HL-60 (cell line): ENCODE results near the gene STRIT1.

Experiments
- DNase-seq, 2 experiments: peaks; one replicate each; pipeline ENCODE4 v3.0.0-alpha.2; 2010 to 2020; ENCODE audit warnings: low read depth in 1 of 2, low spot score in 1 of 2
- H3K27ac ChIP-seq: fragments of 250-450 bp; sonication (Bioruptor Pico); replicated peaks from 2 replicates; pipeline ENCODE4 v1.5.1; 2020; ENCODE audit warnings: mild to moderate bottlenecking, moderate library complexity
- H3K27me3 ChIP-seq: fragments of 250-450 bp; sonication (Bioruptor Pico); 2 replicates; pipeline ENCODE4 v1.5.1; 2021; ENCODE audit warnings: mild to moderate bottlenecking, moderate library complexity; ENCODE audit not compliant: insufficient read depth, poor library complexity, severe bottlenecking
- H3K4me3 ChIP-seq: replicated peaks from 2 replicates; pipeline ENCODE4 v1.5.1; 2011; ENCODE audit warnings: mild to moderate bottlenecking, control low read depth, low read length; ENCODE audit not compliant: insufficient read depth
- GABPA ChIP-seq: IDR thresholded peaks from 2 replicates; pipeline ENCODE4 v1.6.1; 2012; ENCODE audit warnings: low read depth
- POLR2AphosphoS5 ChIP-seq: IDR thresholded peaks from 2 replicates; pipeline ENCODE4 v1.6.1; 2012; ENCODE audit warnings: low read depth
- SPI1 ChIP-seq: IDR thresholded peaks from 2 replicates; pipeline ENCODE4 v1.6.1; 2012; ENCODE audit warnings: low read depth, mild to moderate bottlenecking, borderline replicate concordance
- TF ChIP-seq, protein P1 (sequence below): IDR thresholded peaks from one replicate; pipeline ENCODE4 v1.5.1; 2011; ENCODE audit warnings: low read length, control low read depth, inconsistent platforms; ENCODE audit not compliant: insufficient read depth
- TF ChIP-seq, protein P2 (sequence below): IDR thresholded peaks from 2 replicates; pipeline ENCODE4 v1.6.1; 2012; ENCODE audit warnings: low read depth; ENCODE audit not compliant: insufficient replicate concordance

The STRIT1 gene

DNA sequence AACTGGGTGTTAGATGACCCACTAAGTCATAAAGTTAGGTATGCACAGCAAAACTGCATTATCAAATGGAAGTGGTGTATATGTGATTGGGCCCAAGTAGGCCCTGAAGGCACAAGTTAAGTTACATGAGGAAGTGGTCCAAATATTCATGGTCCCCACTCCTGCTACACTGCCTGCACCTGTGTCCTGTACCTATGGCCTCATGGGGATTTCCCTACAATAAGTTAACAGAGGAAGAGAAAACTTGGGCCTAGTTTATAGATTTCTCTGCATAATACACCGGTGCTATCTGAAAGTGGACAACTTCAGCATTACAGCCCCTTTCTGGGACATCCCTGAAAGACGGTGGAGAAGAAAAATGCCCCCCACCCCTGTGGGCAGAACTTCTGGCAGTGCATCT is 41.5 kb downstream of the STRIT1 start:
- Histone ChIP-seq H3K27ac (no peak overlapping the region), H3K27me3 (no peaks in the 10 kb centered on the region), H3K4me3 (no peak overlapping the region)
- DNase-seq, result no peak
- TF ChIP-seq POLR2AphosphoS5 (no peak), SPI1 (no peak), GABPA (no peak)
- TF ChIP-seq, protein P1, sequence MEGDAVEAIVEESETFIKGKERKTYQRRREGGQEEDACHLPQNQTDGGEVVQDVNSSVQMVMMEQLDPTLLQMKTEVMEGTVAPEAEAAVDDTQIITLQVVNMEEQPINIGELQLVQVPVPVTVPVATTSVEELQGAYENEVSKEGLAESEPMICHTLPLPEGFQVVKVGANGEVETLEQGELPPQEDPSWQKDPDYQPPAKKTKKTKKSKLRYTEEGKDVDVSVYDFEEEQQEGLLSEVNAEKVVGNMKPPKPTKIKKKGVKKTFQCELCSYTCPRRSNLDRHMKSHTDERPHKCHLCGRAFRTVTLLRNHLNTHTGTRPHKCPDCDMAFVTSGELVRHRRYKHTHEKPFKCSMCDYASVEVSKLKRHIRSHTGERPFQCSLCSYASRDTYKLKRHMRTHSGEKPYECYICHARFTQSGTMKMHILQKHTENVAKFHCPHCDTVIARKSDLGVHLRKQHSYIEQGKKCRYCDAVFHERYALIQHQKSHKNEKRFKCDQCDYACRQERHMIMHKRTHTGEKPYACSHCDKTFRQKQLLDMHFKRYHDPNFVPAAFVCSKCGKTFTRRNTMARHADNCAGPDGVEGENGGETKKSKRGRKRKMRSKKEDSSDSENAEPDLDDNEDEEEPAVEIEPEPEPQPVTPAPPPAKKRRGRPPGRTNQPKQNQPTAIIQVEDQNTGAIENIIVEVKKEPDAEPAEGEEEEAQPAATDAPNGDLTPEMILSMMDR, result no peak
- TF ChIP-seq, protein P2, sequence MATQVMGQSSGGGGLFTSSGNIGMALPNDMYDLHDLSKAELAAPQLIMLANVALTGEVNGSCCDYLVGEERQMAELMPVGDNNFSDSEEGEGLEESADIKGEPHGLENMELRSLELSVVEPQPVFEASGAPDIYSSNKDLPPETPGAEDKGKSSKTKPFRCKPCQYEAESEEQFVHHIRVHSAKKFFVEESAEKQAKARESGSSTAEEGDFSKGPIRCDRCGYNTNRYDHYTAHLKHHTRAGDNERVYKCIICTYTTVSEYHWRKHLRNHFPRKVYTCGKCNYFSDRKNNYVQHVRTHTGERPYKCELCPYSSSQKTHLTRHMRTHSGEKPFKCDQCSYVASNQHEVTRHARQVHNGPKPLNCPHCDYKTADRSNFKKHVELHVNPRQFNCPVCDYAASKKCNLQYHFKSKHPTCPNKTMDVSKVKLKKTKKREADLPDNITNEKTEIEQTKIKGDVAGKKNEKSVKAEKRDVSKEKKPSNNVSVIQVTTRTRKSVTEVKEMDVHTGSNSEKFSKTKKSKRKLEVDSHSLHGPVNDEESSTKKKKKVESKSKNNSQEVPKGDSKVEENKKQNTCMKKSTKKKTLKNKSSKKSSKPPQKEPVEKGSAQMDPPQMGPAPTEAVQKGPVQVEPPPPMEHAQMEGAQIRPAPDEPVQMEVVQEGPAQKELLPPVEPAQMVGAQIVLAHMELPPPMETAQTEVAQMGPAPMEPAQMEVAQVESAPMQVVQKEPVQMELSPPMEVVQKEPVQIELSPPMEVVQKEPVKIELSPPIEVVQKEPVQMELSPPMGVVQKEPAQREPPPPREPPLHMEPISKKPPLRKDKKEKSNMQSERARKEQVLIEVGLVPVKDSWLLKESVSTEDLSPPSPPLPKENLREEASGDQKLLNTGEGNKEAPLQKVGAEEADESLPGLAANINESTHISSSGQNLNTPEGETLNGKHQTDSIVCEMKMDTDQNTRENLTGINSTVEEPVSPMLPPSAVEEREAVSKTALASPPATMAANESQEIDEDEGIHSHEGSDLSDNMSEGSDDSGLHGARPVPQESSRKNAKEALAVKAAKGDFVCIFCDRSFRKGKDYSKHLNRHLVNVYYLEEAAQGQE, result no peak

DNA sequence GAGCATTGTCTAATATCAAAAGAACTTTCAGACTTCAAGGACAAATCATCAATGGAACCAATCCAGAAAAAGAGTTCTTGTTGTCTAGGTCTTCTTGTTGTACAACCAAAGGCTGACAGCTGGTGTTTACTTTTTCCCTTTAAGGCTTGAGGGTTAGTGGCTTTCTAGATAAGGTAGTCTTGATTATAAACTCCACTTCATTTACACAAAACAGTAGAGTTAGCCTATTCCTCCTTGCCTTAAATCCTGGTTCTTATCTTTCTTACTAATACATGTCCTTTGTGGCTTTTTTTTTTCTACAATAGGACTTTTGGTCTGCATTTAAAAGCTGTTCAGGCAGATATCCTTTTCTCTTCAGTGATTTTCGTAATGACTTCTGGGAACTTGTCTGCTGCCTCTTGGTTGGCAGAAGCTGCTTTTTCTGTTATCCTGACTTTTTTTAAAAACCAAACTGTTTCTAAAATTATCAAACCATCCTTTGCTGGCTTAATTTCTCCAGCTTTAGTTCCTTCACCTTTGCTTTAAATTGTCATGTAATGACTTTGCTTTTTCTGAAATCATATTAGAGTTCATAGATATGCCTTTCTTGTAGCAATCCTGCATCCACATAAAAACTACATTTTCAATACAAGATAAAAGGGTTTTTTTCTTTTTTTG is 44.8 kb downstream of the STRIT1 start:
- H3K27me3 ChIP-seq, result no peaks in the 10 kb centered on the region
- H3K27ac ChIP-seq, result no peak overlapping the region
- no peak overlapping the region for H3K4me3 ChIP-seq
- no peak for TF ChIP-seq GABPA
- TF ChIP-seq POLR2AphosphoS5, result no peak
- TF ChIP-seq SPI1, result no peak
- TF ChIP-seq, protein P2, result no peak
- TF ChIP-seq, protein P1, result no peak
- no peak for DNase-seq

DNA sequence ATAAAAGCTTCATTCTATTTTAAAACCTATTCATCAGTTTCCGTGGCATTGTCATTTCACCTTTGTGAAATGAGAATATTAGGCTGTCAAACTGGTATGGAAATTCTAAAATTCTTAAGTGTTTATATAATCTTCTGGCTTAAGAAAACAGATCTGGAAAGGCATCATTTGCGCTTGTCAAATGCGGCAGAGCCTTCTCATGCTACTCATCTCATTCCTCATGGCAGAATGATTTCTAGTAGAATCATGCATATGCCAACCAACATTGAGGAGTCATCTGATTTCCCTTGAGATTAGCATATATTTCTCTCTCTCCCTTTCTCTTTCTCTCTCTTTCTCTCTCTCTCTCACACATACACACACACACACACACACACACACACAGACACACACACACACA is 48.8 kb downstream of the STRIT1 start:
- TF ChIP-seq, protein P1, result no peak
- TF ChIP-seq, protein P2, result no peak
- TF ChIP-seq GABPA (no peak), POLR2AphosphoS5 (no peak), SPI1 (no peak)
- Histone ChIP-seq H3K27ac (no peak overlapping the region), H3K4me3 (no peak overlapping the region), H3K27me3 (no peaks in the 10 kb centered on the region)
- DNase-seq, result no peak
